Activated B cell treated with CpG ODN at 0.5 μM for 24 hours (primary cell): ENCODE results near the gene ACBD5. TPM values are rescaled to one million over a fixed set of nuclear protein-coding genes. Genes with fewer than 3 reads are reported as not detected.
A peak's percentile ranks its signal among the peaks of the same experiment; 100 is the strongest.
"Not testable (repeated sequence)": the region's sequence is repeated elsewhere in the genome, so short reads cannot be mapped to it uniquely, and the experiment has no call there.

Source experiments
- ATAC-seq: fragments of 200-7000 bp; cut with Tn5 transposase; one replicate; pipeline ENCODE4 v1.10.0; 2021; ENCODE audit warnings: low read depth, mild to moderate bottlenecking, moderate library complexity
- CTCF ChIA-PET: fragments of 350-600 bp; sonication (Branson Sonifier 250); formaldehyde crosslinking; loops from one replicate; lab custom pipeline; 2021; ENCODE audit warnings: antibody characterized with exemption; lab: Charles Lee
- POLR2A ChIA-PET: fragments of 350-600 bp; sonication (Branson Sonifier 250); formaldehyde crosslinking; loops from one replicate; lab custom pipeline; 2021; ENCODE audit warnings: antibody characterized with exemption; lab: Charles Lee
- DNase-seq: peaks from one replicate; pipeline ENCODE4 v3.0.0; 2022
- H3K27ac Mint-ChIP-seq: one replicate; pipeline ENCODE4 v1.8.0; 2020; ENCODE audit warnings: mixed read lengths
- H3K27me3 Mint-ChIP-seq: one replicate; pipeline ENCODE4 v1.8.0; 2021; ENCODE audit warnings: mixed read lengths
- H3K36me3 Mint-ChIP-seq: one replicate; pipeline ENCODE4 v1.8.0; 2021; ENCODE audit warnings: low read depth, mixed read lengths
- H3K4me1 Mint-ChIP-seq: one replicate; pipeline ENCODE4 v1.8.0; 2021; ENCODE audit warnings: mixed read lengths
- H3K4me3 Mint-ChIP-seq: one replicate; pipeline ENCODE4 v1.8.0; 2020; ENCODE audit warnings: mild to moderate bottlenecking, mixed read lengths
- H3K9me3 Mint-ChIP-seq: one replicate; pipeline ENCODE4 v1.8.0; 2020; ENCODE audit warnings: mixed read lengths
- intact Hi-C: fragments of 100-400 bp; cut with micrococcal nuclease; formaldehyde crosslinking; loops from one replicate; pipeline ENCODE4 v1.15.1; 2024
- total RNA-seq: library from RNA; stranded (reverse); gene quantifications from 2 replicates; pipeline ENCODE4 v1.2.3, GENCODE V29; 2022
- TF ChIP-seq, protein P1 (sequence below): fragments of 200-600 bp; IDR thresholded peaks from one replicate; pipeline ENCODE4 v1.8.0; 2022; ENCODE audit warnings: antibody characterized with exemption, mild to moderate bottlenecking

ACBD5 gene
- total RNA-seq, 1 donor from 2014 or later = 19.8 TPM

DNA sequence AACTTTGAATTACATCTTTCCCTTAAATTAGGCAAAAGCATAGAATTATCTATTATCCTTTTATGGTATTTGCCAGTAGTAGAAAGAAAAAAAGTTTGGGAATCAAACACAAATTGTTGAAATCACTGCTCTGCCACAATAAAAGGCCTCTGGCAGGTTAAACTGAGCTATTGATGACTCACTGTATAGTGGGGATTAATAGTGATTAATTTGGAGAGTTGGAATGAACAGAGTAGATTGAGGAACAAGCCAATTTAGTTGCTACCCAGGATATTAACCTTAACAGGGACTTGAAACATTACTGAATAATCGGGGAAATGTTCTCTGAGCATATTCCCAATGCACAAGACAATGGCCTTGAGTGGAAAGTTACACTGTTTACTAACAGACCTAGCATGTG, 52.3 kb downstream of the ACBD5 start:
- ChIA-PET POLR2A (interaction anchor here (1.3 kb wide), 1 partner anchor 51 kb away, joined by 4 read pairs; no protein-coding TSS in a partner anchor), CTCF (no interaction called here)
- intact Hi-C loops = no loop called here
- peaks cover 20% of the 10 kb centered on the region for H3K36me3 Mint-ChIP-seq
- no peak overlapping the region for H3K27ac Mint-ChIP-seq
- H3K27me3 Mint-ChIP-seq = no peaks in the 10 kb centered on the region
- no peaks in the 10 kb centered on the region for H3K9me3 Mint-ChIP-seq
- TF ChIP-seq, protein P1, sequence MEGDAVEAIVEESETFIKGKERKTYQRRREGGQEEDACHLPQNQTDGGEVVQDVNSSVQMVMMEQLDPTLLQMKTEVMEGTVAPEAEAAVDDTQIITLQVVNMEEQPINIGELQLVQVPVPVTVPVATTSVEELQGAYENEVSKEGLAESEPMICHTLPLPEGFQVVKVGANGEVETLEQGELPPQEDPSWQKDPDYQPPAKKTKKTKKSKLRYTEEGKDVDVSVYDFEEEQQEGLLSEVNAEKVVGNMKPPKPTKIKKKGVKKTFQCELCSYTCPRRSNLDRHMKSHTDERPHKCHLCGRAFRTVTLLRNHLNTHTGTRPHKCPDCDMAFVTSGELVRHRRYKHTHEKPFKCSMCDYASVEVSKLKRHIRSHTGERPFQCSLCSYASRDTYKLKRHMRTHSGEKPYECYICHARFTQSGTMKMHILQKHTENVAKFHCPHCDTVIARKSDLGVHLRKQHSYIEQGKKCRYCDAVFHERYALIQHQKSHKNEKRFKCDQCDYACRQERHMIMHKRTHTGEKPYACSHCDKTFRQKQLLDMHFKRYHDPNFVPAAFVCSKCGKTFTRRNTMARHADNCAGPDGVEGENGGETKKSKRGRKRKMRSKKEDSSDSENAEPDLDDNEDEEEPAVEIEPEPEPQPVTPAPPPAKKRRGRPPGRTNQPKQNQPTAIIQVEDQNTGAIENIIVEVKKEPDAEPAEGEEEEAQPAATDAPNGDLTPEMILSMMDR = no peak
- H3K4me3 Mint-ChIP-seq = no peak overlapping the region
- DNase-seq (no peak), ATAC-seq (no peak)
- no peaks in the 10 kb centered on the region for H3K4me1 Mint-ChIP-seq

DNA sequence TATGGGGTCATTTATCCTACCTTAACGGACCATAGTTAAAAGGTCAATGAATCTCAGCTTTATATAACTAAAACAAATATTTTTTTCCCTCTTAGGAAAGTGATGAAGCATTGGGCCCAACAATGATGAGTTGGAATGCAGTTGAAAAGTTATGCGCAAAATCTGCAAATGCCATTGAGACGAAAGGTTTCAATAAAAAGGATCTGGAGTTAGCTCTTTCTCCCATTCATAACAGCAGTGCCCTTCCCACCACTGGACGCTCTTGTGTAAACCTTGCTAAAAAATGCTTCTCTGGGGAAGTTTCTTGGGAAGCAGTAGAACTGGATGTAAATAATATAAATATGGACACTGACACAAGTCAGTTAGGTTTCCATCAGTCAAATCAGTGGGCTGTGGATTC, 70.7 kb downstream of the ACBD5 start:
- ChIA-PET POLR2A (no interaction called here), CTCF (no interaction called here)
- ATAC-seq (no peak), DNase-seq (no peak)
- no peaks in the 10 kb centered on the region for H3K27me3 Mint-ChIP-seq
- H3K4me3 Mint-ChIP-seq = no peak overlapping the region
- H3K36me3 Mint-ChIP-seq = peaks cover 54% of the 10 kb centered on the region
- H3K27ac Mint-ChIP-seq = no peak overlapping the region
- no peaks in the 10 kb centered on the region for H3K9me3 Mint-ChIP-seq
- TF ChIP-seq, protein P1 = no peak
- intact Hi-C loops = no loop called here
- peaks cover 3% of the 10 kb centered on the region for H3K4me1 Mint-ChIP-seq

DNA sequence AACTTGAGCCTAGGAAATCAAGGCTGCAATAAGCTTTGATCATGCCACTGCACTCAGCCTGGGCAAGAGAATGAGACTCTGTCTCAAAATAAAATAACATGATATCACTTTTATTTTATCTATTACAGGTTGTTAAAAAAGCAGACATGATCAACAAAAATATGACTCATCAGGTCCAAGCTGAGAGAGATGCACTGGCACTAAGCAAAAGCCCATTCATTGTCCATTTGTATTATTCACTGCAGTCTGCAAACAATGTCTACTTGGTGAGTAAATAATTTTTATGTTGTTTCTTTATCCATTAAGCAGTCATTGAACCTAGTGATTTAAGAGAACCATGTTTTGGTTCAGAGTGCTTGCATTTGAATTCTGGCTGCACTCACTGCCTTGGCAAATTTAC, 82.2 kb downstream of the ACBD5 start:
- no peak for DNase-seq
- Mint-ChIP-seq H3K36me3 (peaks cover 53% of the 10 kb centered on the region), H3K4me1 (peaks cover 24% of the 10 kb centered on the region), H3K27me3 (no peaks in the 10 kb centered on the region), H3K27ac (no peak overlapping the region), H3K9me3 (no peaks in the 10 kb centered on the region), H3K4me3 (no peak overlapping the region)
- TF ChIP-seq, protein P1 = no peak
- CTCF ChIA-PET = no interaction called here
- POLR2A ChIA-PET = no interaction called here
- intact Hi-C loops = loop anchor here (5.0 to 10.0 kb wide), 2 partner anchors 206 to 1144 kb away; partner anchors contain the start of gene MPP7
- ATAC-seq = no peak

DNA sequence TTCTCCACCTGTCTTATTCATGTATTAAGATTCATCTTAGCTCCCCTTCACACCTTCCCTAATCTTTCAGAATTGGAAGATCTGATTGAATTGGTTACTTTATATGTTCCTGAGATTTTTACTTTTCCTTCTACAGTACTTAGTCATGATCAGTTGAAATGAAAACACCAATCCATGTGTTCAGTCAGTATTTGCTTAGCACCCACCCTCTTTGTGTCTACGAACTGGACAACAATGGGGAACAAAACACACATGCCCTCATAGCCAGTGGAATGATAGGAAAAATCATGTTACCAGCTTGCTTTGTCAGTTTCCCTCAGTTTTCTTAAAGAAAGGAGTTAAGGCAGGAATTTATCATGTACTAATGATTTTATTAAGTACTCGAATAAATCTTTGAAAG, 83.4 kb downstream of the ACBD5 start:
- Mint-ChIP-seq H3K4me3 (peak overlapping the region; percentile 79), H3K27ac (peak overlapping the region; percentile 31), H3K4me1 (peaks cover 37% of the 10 kb centered on the region), H3K36me3 (peaks cover 49% of the 10 kb centered on the region), H3K9me3 (no peaks in the 10 kb centered on the region), H3K27me3 (no peaks in the 10 kb centered on the region)
- TF ChIP-seq, protein P1 = no peak
- intact Hi-C loops = loop anchor here (5.0 to 10.0 kb wide), 2 partner anchors 208 to 1145 kb away; partner anchors contain the start of gene MPP7
- POLR2A ChIA-PET = interaction anchor here (0.6 to 4.2 kb wide), 3 partner anchors 43 to 228 kb away, joined by 3 to 75 read pairs (median 5); no protein-coding TSS in a partner anchor
- ATAC-seq (no peak), DNase-seq (no peak)
- CTCF ChIA-PET = interaction anchor here (0.7 kb wide), 1 partner anchor 346 kb away, joined by 4 read pairs; no protein-coding TSS in a partner anchor

DNA sequence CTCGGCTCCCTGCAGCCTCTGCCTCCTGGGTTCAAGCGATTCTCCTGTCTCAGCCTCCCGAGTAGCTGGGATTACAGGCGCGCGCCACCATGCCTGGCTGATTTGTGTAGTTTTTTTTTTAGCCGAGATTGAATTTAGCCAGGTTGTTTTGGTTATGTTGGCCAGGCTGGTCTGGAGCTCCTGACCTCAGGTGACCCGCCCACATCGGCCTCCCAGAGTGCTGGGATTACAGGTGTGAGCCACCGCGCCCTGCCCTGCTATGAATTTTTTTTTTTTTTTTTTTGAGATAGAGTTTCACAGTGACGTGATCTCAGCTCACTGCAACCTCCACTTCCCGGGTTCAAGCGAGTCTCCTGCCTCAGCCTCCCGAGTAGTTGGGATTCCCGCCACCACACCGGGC, 84.0 kb downstream of the ACBD5 start:
- not testable (repeated sequence) for ATAC-seq, H3K9me3 Mint-ChIP-seq, DNase-seq, H3K27me3 Mint-ChIP-seq
- ChIA-PET CTCF (interaction anchor here (0.7 kb wide), 1 partner anchor 345 kb away, joined by 4 read pairs; no protein-coding TSS in a partner anchor), POLR2A (interaction anchor here (0.6 to 4.2 kb wide), 5 partner anchors 43 to 229 kb away, joined by 3 to 75 read pairs (median 5); partner anchors contain the start of gene ACBD5)
- peak overlapping the region; percentile 100 for H3K27ac Mint-ChIP-seq
- peaks cover 46% of the 10 kb centered on the region for H3K36me3 Mint-ChIP-seq
- H3K4me3 Mint-ChIP-seq = peak overlapping the region; percentile 100
- intact Hi-C loops = loop anchor here (5.0 to 10.0 kb wide), 2 partner anchors 208 to 1146 kb away; partner anchors contain the start of gene MPP7
- H3K4me1 Mint-ChIP-seq = peaks cover 40% of the 10 kb centered on the region
